NCI-H2029 treated with DMSO at 0.1 percent for 48 hours (cell line): ENCODE data around the gene ZFP82.
A peak's percentile ranks its signal among the peaks of the same experiment; 100 is the strongest.

Source experiments
- DNase-seq: peaks from one replicate; lab custom pipeline; 2025; lab: John Stamatoyannopoulos, UW

ZFP82 gene

GRCh38 chr19:36418287-36419001 is at the start of gene ZFP82:
ZFP82 (minus strand) TSS chr19:36418644; CDS start chr19:36409789, 8,855 bp downstream.
- peak; percentile 29 for DNase-seq

GRCh38 chr19:36460046-36460445 is 41.6 kb upstream of the ZFP82 start:
- no peak for DNase-seq

- no peak for DNase-seq
Observed at GRCh38 chr19:36456831-36457230, 38.4 kb upstream of the ZFP82 start.

- DNase-seq: no peak
Observed at GRCh38 chr19:36449059-36449670, 30.7 kb upstream of the ZFP82 start.

- DNase-seq: no peak
Observed at GRCh38 chr19:36441339-36441738, 22.9 kb upstream of the ZFP82 start.

- no peak for DNase-seq
Observed at GRCh38 chr19:36436531-36436930, 18.1 kb upstream of the ZFP82 start.

- no peak for DNase-seq
Observed at GRCh38 chr19:36423925-36424324, 5.5 kb upstream of the ZFP82 start.

GRCh38 chr19:36421749-36422481 is 3.5 kb upstream of the ZFP82 start:
- DNase-seq: no peak

- no peak for DNase-seq
Observed at GRCh38 chr19:36420961-36421748, 2.7 kb upstream of the ZFP82 start.

- DNase-seq: no peak
Observed at GRCh38 chr19:36417752-36418286, 625 bp downstream of the ZFP82 start.

GRCh38 chr19:36409841-36410240 is 8.6 kb downstream of the ZFP82 start:
- DNase-seq: no peak

- DNase-seq: no peak
Observed at GRCh38 chr19:36408101-36408500, 10.3 kb downstream of the ZFP82 start.

- DNase-seq: no peak
Observed at GRCh38 chr19:36404498-36404897, 13.9 kb downstream of the ZFP82 start.

- DNase-seq: no peak
Observed at GRCh38 chr19:36401475-36401874, 17.0 kb downstream of the ZFP82 start.

- DNase-seq: no peak
Observed at GRCh38 chr19:36398571-36398970, 19.9 kb downstream of the ZFP82 start.

GRCh38 chr19:36392916-36393673 is 25.3 kb downstream of the ZFP82 start:
- no peak for DNase-seq

GRCh38 chr19:36379510-36379819 is 39.0 kb downstream of the ZFP82 start:
- no peak for DNase-seq

GRCh38 chr19:36378625-36379509 is 39.6 kb downstream of the ZFP82 start, which contains the start of gene ZFP14:
ZFP14 (minus strand) TSS chr19:36379201; CDS start chr19:36367892, 11,309 bp downstream.
- peak; percentile 84 for DNase-seq

- no peak for DNase-seq
Observed at GRCh38 chr19:36377541-36378178, 40.8 kb downstream of the ZFP82 start.
